Neuron (in vitro differentiated cells): ENCODE results near the gene CDHR1.

Experiments
- H2AFZ ChIP-seq: one replicate; pipeline ENCODE4 v1.6.1; 2013; ENCODE audit warnings: low read depth, mild to moderate bottlenecking, inconsistent platforms, low read length, moderate library complexity
- H3K27me3 ChIP-seq: one replicate; pipeline ENCODE4 v1.6.1; 2013; ENCODE audit warnings: low read length; ENCODE audit not compliant: insufficient read depth
- H3K36me3 ChIP-seq: one replicate; pipeline ENCODE4 v1.6.1; 2013; ENCODE audit warnings: low read length; ENCODE audit not compliant: insufficient read depth
- H3K4me1 ChIP-seq: one replicate; pipeline ENCODE4 v1.6.1; 2013; ENCODE audit warnings: low read length; ENCODE audit not compliant: insufficient read depth
- H3K4me3 ChIP-seq: 2 replicates; pipeline ENCODE4 v1.5.1; 2013; ENCODE audit warnings: mild to moderate bottlenecking, low read length, moderate library complexity
- H3K9me3 ChIP-seq: one replicate; pipeline ENCODE4 v1.6.1; 2013; ENCODE audit warnings: low read length

The CDHR1 gene

DNA sequence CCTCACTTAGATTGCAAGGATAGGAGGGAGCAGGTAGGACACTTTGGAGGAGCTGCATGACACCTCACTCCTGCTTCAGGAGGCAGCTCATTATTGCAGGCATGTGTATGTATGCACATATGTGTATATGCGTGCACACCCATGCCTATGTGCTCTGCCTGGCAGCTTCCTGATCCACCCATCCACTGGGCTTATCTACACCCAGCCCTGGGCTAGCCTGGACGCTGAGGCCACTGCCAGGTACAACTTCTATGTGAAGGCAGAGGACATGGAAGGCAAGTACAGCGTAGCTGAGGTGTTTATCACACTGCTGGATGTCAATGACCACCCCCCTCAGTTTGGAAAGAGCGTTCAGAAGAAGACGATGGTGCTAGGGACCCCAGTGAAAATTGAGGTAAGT lies 17.7 kb downstream of the CDHR1 start:
- Histone ChIP-seq H3K4me3 (no peak overlapping the region), H3K4me1 (no peaks in the 10 kb centered on the region), H3K36me3 (no peaks in the 10 kb centered on the region), H3K27me3 (peaks cover 4% of the 10 kb centered on the region), H3K9me3 (no peaks in the 10 kb centered on the region), H2AFZ (no peak overlapping the region)

GRCh38 chr10:84213076-84213475 lies 18.7 kb downstream of the CDHR1 start:
- H3K27me3 ChIP-seq = peaks cover 10% of the 10 kb centered on the region
- H3K4me1 ChIP-seq = no peaks in the 10 kb centered on the region
- no peak overlapping the region for H2AFZ ChIP-seq

DNA sequence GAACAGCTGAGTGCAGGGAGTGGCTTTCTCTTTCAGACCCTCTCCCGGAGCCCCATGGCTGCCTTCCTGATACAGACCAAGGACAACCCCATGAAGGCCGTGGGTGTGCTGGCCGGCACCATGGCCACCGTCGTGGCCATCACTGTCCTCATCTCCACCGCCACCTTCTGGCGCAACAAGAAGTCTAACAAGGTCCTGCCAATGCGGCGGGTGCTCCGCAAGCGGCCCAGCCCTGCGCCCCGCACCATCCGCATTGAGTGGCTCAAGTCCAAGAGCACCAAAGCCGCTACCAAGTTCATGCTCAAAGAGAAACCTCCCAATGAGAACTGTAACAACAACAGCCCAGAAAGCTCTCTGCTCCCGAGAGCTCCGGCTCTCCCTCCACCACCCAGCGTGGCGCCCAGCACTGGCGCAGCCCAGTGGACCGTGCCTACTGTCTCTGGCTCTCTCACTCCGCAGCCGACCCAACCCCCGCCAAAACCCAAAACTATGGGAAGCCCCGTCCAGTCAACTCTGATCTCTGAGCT lies 19.8 kb downstream of the CDHR1 start:
- Histone ChIP-seq H3K27me3 (peaks cover 10% of the 10 kb centered on the region), H3K4me1 (no peaks in the 10 kb centered on the region), H3K4me3 (no peak overlapping the region), H3K36me3 (no peaks in the 10 kb centered on the region), H3K9me3 (no peaks in the 10 kb centered on the region), H2AFZ (no peak overlapping the region)

More at GRCh38 chr10:84213076-84213475, 18.7 kb downstream of the CDHR1 start:
- H3K4me3 ChIP-seq = no peak overlapping the region
- H3K36me3 ChIP-seq = no peaks in the 10 kb centered on the region
- H3K9me3 ChIP-seq = no peaks in the 10 kb centered on the region

GRCh38 chr10:84214612-84215235 lies 20.4 kb downstream of the CDHR1 start:
- Histone ChIP-seq H3K4me3 (no peak overlapping the region), H3K36me3 (no peaks in the 10 kb centered on the region), H3K4me1 (no peaks in the 10 kb centered on the region), H3K9me3 (no peaks in the 10 kb centered on the region), H2AFZ (no peak overlapping the region), H3K27me3 (peaks cover 10% of the 10 kb centered on the region)

DNA sequence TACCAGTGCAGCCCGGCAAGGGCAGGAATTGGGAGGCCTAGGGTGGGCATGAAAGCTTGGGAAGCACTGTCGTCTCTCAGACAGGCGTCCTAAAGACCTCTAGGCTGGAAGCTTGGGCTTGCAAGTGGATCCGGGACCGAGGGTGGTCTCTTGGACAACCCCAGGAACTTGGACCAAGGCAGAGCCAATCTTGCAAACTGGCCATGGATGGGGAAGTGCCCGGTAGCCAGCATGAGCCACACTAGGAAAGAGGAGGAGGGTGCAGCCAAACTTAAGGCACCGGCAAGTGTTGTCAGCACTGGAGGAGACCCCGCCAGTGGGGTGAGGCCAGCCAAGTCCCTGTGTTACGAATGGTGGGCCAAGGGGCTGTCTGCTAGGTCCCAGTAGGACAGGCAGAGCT lies 22.5 kb downstream of the CDHR1 start:
- no peak overlapping the region for H2AFZ ChIP-seq
- no peaks in the 10 kb centered on the region for H3K36me3 ChIP-seq
- H3K4me3 ChIP-seq = no peak overlapping the region
- H3K4me1 ChIP-seq = no peaks in the 10 kb centered on the region
- H3K27me3 ChIP-seq = peaks cover 8% of the 10 kb centered on the region
- no peaks in the 10 kb centered on the region for H3K9me3 ChIP-seq

- Histone ChIP-seq H3K4me1 (no peaks in the 10 kb centered on the region), H3K27me3 (peaks cover 8% of the 10 kb centered on the region), H3K36me3 (no peaks in the 10 kb centered on the region), H2AFZ (no peak overlapping the region), H3K9me3 (no peaks in the 10 kb centered on the region), H3K4me3 (no peak overlapping the region)
Observed at GRCh38 chr10:84217746-84218145, 23.4 kb downstream of the CDHR1 start.

- Histone ChIP-seq H3K4me3 (no peak overlapping the region), H2AFZ (no peak overlapping the region), H3K9me3 (no peaks in the 10 kb centered on the region)
Observed at GRCh38 chr10:84221916-84222315, 27.6 kb downstream of the CDHR1 start.

DNA sequence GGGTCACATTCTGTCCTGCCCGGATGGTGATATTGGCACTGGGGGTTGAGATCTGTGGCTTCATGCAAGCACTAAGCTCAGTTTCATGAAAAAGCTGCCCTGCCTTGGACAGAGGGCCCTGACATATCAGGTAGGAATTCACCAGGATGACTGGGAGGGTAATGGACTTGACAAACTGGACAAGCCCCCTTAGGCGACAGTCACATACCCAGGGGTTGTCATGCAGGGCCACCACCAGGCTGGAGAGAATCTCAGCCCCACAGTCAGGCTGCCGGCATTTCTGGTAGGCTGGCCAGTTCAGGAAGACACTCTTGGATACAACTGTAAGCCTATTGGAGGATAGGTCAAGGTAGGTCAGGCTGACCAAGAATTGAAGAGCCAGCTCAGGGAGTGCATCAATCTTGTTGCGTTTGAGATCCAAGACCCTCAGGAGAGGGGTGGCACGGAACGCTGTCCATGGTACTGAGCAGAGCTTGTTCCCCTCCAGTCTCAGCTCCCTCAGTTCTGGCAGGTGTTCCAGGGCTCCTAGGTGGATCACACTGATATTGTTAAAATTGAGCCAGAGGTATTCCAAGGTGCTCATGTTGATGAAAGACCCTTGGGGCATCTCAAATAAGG lies 30.2 kb downstream of the CDHR1 start:
- H3K9me3 ChIP-seq = no peaks in the 10 kb centered on the region
- no peaks in the 10 kb centered on the region for H3K36me3 ChIP-seq
- H3K27me3 ChIP-seq = peaks cover 3% of the 10 kb centered on the region
- H2AFZ ChIP-seq = no peak overlapping the region
- no peaks in the 10 kb centered on the region for H3K4me1 ChIP-seq
- no peak overlapping the region for H3K4me3 ChIP-seq

More at GRCh38 chr10:84221916-84222315, 27.6 kb downstream of the CDHR1 start:
- no peaks in the 10 kb centered on the region for H3K4me1 ChIP-seq
- no peaks in the 10 kb centered on the region for H3K36me3 ChIP-seq
- peaks cover 10% of the 10 kb centered on the region for H3K27me3 ChIP-seq

- peaks cover 3% of the 10 kb centered on the region for H3K27me3 ChIP-seq
- H3K9me3 ChIP-seq = no peaks in the 10 kb centered on the region
- H3K4me1 ChIP-seq = no peaks in the 10 kb centered on the region
- no peak within 1 kb of the TSS for H2AFZ ChIP-seq
- H3K36me3 ChIP-seq = no peaks in the 10 kb centered on the region
- H3K4me3 ChIP-seq = no peak within 1 kb of the TSS
Observed at GRCh38 chr10:84225427-84226173, 31.3 kb downstream of the CDHR1 start, which contains the start of gene LRIT2. LRIT2 (minus strand) TSS chr10:84225544; CDS start chr10:84225520, 24 bp downstream.

DNA sequence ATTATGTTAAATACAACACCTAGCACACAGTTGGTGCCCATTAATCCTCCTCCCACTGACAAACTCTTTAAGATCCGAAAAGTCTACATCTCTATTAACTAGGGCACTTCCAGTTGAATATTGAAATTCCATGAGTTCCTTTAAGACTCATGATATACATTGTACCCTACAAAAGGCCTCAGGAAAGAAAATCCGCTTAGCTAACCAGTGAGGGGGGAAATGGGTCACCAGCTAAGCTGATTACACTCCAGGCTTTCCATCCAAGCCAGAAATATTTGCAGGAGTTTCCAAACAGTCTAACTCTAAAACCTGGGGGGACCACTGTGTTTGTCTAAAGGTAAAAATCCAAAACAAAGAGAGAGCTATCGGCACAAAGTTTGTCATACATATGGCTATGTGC lies 32.3 kb downstream of the CDHR1 start:
- Histone ChIP-seq H3K27me3 (peaks cover 3% of the 10 kb centered on the region), H3K36me3 (no peaks in the 10 kb centered on the region), H2AFZ (no peak overlapping the region), H3K4me3 (no peak overlapping the region), H3K4me1 (no peaks in the 10 kb centered on the region), H3K9me3 (no peaks in the 10 kb centered on the region)

- H3K27me3 ChIP-seq = peaks cover 3% of the 10 kb centered on the region
Observed at GRCh38 chr10:84227810-84228209, 33.5 kb downstream of the CDHR1 start.

DNA sequence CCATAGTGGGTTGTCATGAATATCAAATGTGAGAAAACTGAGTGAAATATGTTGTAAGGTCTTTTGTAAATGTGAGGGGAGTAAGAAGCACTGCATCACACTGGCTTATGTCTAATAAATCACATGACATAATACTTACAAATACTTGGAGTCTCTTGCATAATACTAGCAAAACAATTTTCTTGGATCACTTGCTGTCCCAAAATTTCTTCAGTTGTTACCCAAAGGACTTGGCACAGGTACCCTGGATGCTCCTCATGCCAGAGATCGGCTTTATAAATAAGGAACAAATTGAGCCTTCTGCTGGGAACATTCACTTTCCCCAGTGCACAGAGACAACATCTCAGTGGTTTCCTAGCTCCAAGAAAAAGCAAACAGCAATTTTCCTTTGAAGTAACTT lies 36.0 kb downstream of the CDHR1 start:
- H3K27me3 ChIP-seq = peaks cover 3% of the 10 kb centered on the region
- H3K9me3 ChIP-seq = no peaks in the 10 kb centered on the region
- H3K36me3 ChIP-seq = no peaks in the 10 kb centered on the region

More at GRCh38 chr10:84227810-84228209, 33.5 kb downstream of the CDHR1 start:
- H3K4me1 ChIP-seq = no peaks in the 10 kb centered on the region
- H2AFZ ChIP-seq = no peak overlapping the region
- no peak overlapping the region for H3K4me3 ChIP-seq
- H3K9me3 ChIP-seq = no peaks in the 10 kb centered on the region
- H3K36me3 ChIP-seq = no peaks in the 10 kb centered on the region

GRCh38 chr10:84232376-84232775 lies 38.0 kb downstream of the CDHR1 start:
- no peaks in the 10 kb centered on the region for H3K4me1 ChIP-seq
- H3K4me3 ChIP-seq = no peak overlapping the region
- H3K9me3 ChIP-seq = peaks cover under 1% of the 10 kb centered on the region
- no peak overlapping the region for H2AFZ ChIP-seq
- no peaks in the 10 kb centered on the region for H3K27me3 ChIP-seq
- no peaks in the 10 kb centered on the region for H3K36me3 ChIP-seq

More for the DNA sequence above, 36.0 kb downstream of the CDHR1 start:
- Histone ChIP-seq H2AFZ (no peak overlapping the region), H3K4me1 (no peaks in the 10 kb centered on the region), H3K4me3 (no peak overlapping the region)
